ENCODE data around the gene MICB.

The MICB gene

GRCh38 chr6:31541658-31542521 is 43.9 kb downstream of the MICB start, which contains the start of gene DDX39B:
Gene DDX39B (minus strand): TSS chr6:31542003. CDS start chr6:31540532, 1,471 bp downstream.
- peak; percentile 98 for DNase-seq

GRCh38 chr6:31543639-31544038 is 45.7 kb downstream of the MICB start:
- no peak for DNase-seq

- DNase-seq, result no peak
Measured at GRCh38 chr6:31544676-31545075, 46.7 kb downstream of the MICB start.

- DNase-seq, result no peak
Measured at GRCh38 chr6:31545291-31545690, 47.3 kb downstream of the MICB start.

GRCh38 chr6:31546339-31546957 is 48.5 kb downstream of the MICB start, which contains the start of gene ATP6V1G2:
Gene ATP6V1G2 (minus strand): TSS chr6:31546608. CDS start chr6:31546559, 49 bp downstream.
- peak; percentile 79 for DNase-seq

- peak; percentile 98 for DNase-seq
Measured at GRCh38 chr6:31546958-31547726, 49.2 kb downstream of the MICB start, which contains the start of gene NFKBIL1. Gene NFKBIL1 (plus strand): TSS chr6:31547608. CDS start chr6:31547695, 87 bp downstream.

GRCh38 chr6:31547727-31548543 is 50.0 kb downstream of the MICB start:
- DNase-seq, result peak; percentile 82

GRCh38 chr6:31548544-31548873 is 50.6 kb downstream of the MICB start:
- no peak for DNase-seq

- DNase-seq, result peak; percentile 90
Measured at GRCh38 chr6:31551371-31551770, 53.4 kb downstream of the MICB start.

GRCh38 chr6:31556307-31556706 is 58.4 kb downstream of the MICB start:
- DNase-seq, result no peak

GRCh38 chr6:31557443-31558317 is 59.7 kb downstream of the MICB start:
- no peak for DNase-seq

GRCh38 chr6:31558318-31558625 is 60.3 kb downstream of the MICB start:
- no peak for DNase-seq

- DNase-seq, result peak; percentile 98
Measured at GRCh38 chr6:31558631-31559500, 60.9 kb downstream of the MICB start.

GRCh38 chr6:31559606-31559957 is 61.6 kb downstream of the MICB start:
- no peak for DNase-seq

GRCh38 chr6:31559958-31560696 is 62.2 kb downstream of the MICB start:
- DNase-seq, result peak; percentile 86

GRCh38 chr6:31560697-31561058 is 62.7 kb downstream of the MICB start:
- DNase-seq, result no peak

All from inflammatory macrophage treated with lipopolysaccharide for 4 hours (primary cell).